Esophagus muscularis mucosa (tissue), 3 donors: Measurements from ENCODE around the gene REG4.

Experiments
- CTCF ChIP-seq, 3 experiments: fragments of 200-600 bp in 2 of 3; fragments of 450-650 bp in 1 of 3; sonication (generic) in 2 of 3; IDR thresholded peaks; one replicate each; pipeline ENCODE4 v1.5.1; 2017 to 2019; ENCODE audit warnings: antibody characterized with exemption in 3 of 3, mild to moderate bottlenecking in 2 of 3, moderate library complexity in 1 of 3
- POLR2AphosphoS5 ChIP-seq, 2 donors: sonication (generic); formaldehyde crosslinking; IDR thresholded peaks; one replicate each; pipeline ENCODE4 v1.6.1; 2017; ENCODE audit warnings: antibody characterized with exemption in 2 of 2

GRCh38 chr1:119805746-119806145, 5.5 kb downstream of the REG4 start:
- TF ChIP-seq CTCF (IDR thresholded peaks at IDR 0.05) (no peak), POLR2AphosphoS5 (IDR thresholded peaks at IDR 0.05) (no peak)
